ENCODE results near the gene PCSK4. TPM values are rescaled to one million over a fixed set of nuclear protein-coding genes. Genes with fewer than 3 reads are reported as not detected.

Gene PCSK4
- polyA plus RNA-seq, 1 donor (not counting 4 experiments of a cell fraction or from before 2014, with no cell fraction given), result 0.25 TPM

DNA sequence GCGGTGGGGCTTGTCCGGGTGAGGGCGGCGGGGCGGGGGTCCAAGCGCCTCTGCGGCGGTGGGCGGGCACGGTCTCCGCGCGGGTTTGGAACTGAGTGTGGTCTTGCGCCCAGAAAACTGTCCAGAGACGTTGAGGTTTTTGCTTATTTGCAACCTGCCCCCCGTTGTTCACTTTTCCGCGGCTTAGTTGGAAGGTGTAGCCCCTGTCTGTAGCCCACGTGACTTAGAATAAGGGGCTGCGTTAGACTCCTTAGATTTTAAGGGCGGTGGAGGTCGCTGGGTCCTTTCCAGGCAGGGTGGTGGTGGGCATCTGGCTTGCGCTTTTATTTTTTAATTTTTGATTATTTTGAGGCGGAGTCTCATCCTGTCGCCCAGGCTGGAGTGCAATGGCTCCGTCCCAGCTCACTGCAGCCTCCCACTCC, 51.2 kb downstream of the PCSK4 start:
- Histone ChIP-seq H3K4me1 (ENCODE audit: control insufficient read depth, extremely low read depth, insufficient read depth, low read length) (peaks cover 15% of the 10 kb centered on the region), H3K9ac (ENCODE audit: control insufficient read depth, extremely low read depth, insufficient read depth, low read length) (peak overlapping the region; percentile 94), H3K4me2 (ENCODE audit: control insufficient read depth, extremely low read depth, insufficient read depth, low read depth, low read length) (peak overlapping the region; percentile 87), H3K4me3 (ENCODE audit: control insufficient read depth in 2 of 3, extremely low read depth in 1 of 3, insufficient read depth in 2 of 3, low read depth in 1 of 3, low read length in 3 of 3) (peak overlapping the region; percentile 73 to 96 (median 88)), H3K79me2 (ENCODE audit: control insufficient read depth, insufficient read depth, low read length) (peaks cover 38% of the 10 kb centered on the region), H3K36me3 (ENCODE audit: control insufficient read depth in 2 of 2, extremely low read depth in 1 of 2, insufficient read depth in 2 of 2, low read length in 2 of 2) (peaks cover 34 to 38% of the 10 kb centered on the region in 2 experiments), H3K9me3 (ENCODE audit: control insufficient read depth, low read depth, low read length) (no peaks in the 10 kb centered on the region), H2AFZ (ENCODE audit: control insufficient read depth, low read length) (no peak overlapping the region), H3K27ac (ENCODE audit: control insufficient read depth, insufficient read depth, low read length) (peak overlapping the region; percentile 88), H4K20me1 (ENCODE audit: control insufficient read depth, extremely low read depth, insufficient read depth, low read length) (peaks cover 24% of the 10 kb centered on the region), H3K27me3 (ENCODE audit: control insufficient read depth, extremely low read depth, insufficient read depth, low read length) (no peaks in the 10 kb centered on the region), H3K9me1 (ENCODE audit: control insufficient read depth, extremely low read depth, insufficient read depth, low read length) (no peaks in the 10 kb centered on the region)
- DNase-seq (ENCODE audit: low read depth, low spot score), result no peak
- TF ChIP-seq, protein P1, sequence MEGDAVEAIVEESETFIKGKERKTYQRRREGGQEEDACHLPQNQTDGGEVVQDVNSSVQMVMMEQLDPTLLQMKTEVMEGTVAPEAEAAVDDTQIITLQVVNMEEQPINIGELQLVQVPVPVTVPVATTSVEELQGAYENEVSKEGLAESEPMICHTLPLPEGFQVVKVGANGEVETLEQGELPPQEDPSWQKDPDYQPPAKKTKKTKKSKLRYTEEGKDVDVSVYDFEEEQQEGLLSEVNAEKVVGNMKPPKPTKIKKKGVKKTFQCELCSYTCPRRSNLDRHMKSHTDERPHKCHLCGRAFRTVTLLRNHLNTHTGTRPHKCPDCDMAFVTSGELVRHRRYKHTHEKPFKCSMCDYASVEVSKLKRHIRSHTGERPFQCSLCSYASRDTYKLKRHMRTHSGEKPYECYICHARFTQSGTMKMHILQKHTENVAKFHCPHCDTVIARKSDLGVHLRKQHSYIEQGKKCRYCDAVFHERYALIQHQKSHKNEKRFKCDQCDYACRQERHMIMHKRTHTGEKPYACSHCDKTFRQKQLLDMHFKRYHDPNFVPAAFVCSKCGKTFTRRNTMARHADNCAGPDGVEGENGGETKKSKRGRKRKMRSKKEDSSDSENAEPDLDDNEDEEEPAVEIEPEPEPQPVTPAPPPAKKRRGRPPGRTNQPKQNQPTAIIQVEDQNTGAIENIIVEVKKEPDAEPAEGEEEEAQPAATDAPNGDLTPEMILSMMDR (optimal IDR thresholded peaks at IDR 0.05 in 1 of 3, IDR thresholded peaks at IDR 0.05 in 1 of 3, conservative IDR thresholded peaks at IDR 0.05 in 1 of 3; ENCODE audit: extremely low read depth in 1 of 3, insufficient read depth in 2 of 3, low read length in 3 of 3), result no peak
- TF ChIP-seq EZH2 (IDR thresholded peaks at IDR 0.05; ENCODE audit: low read length), result no peak
- dilution Hi-C loops (cut with MboI; ENCODE audit: extremely low pct_ligation_motif_present, low sequenced_read_pairs), result no loop called here
- FAIRE-seq, result no peak

GRCh38 chr19:1438035-1438932, 51.9 kb downstream of the PCSK4 start, which contains the start of gene RPS15:
Gene RPS15 (plus strand): TSS chr19:1438396. CDS start chr19:1438426, 30 bp downstream.
- H3K4me3 ChIP-seq (ENCODE audit: control insufficient read depth in 2 of 3, extremely low read depth in 1 of 3, insufficient read depth in 2 of 3, low read depth in 1 of 3, low read length in 3 of 3), result peak within 1 kb of the TSS; percentile 73 to 96 (median 88)
- FAIRE-seq, result no peak
- H2AFZ ChIP-seq (ENCODE audit: control insufficient read depth, low read length), result no peak within 1 kb of the TSS
- peaks cover 12% of the 10 kb centered on the region for H3K4me1 ChIP-seq (ENCODE audit: control insufficient read depth, extremely low read depth, insufficient read depth, low read length)
- no peaks in the 10 kb centered on the region for H3K9me1 ChIP-seq (ENCODE audit: control insufficient read depth, extremely low read depth, insufficient read depth, low read length)
- dilution Hi-C loops (cut with MboI; ENCODE audit: extremely low pct_ligation_motif_present, low sequenced_read_pairs), result no loop called here
- no peaks in the 10 kb centered on the region for H3K9me3 ChIP-seq (ENCODE audit: control insufficient read depth, low read depth, low read length)
- H3K4me2 ChIP-seq (ENCODE audit: control insufficient read depth, extremely low read depth, insufficient read depth, low read depth, low read length), result peak within 1 kb of the TSS; percentile 87
- H3K27ac ChIP-seq (ENCODE audit: control insufficient read depth, insufficient read depth, low read length), result peak within 1 kb of the TSS; percentile 88
- peak within 1 kb of the TSS; percentile 94 for H3K9ac ChIP-seq (ENCODE audit: control insufficient read depth, extremely low read depth, insufficient read depth, low read length)
- peaks cover 39 to 41% of the 10 kb centered on the region in 2 experiments for H3K36me3 ChIP-seq (ENCODE audit: control insufficient read depth in 2 of 2, extremely low read depth in 1 of 2, insufficient read depth in 2 of 2, low read length in 2 of 2)
- peaks cover 40% of the 10 kb centered on the region for H3K79me2 ChIP-seq (ENCODE audit: control insufficient read depth, insufficient read depth, low read length)
- no peaks in the 10 kb centered on the region for H3K27me3 ChIP-seq (ENCODE audit: control insufficient read depth, extremely low read depth, insufficient read depth, low read length)
- H4K20me1 ChIP-seq (ENCODE audit: control insufficient read depth, extremely low read depth, insufficient read depth, low read length), result peaks cover 22% of the 10 kb centered on the region
- TF ChIP-seq, protein P1 (optimal IDR thresholded peaks at IDR 0.05 in 1 of 3, IDR thresholded peaks at IDR 0.05 in 1 of 3, conservative IDR thresholded peaks at IDR 0.05 in 1 of 3; ENCODE audit: extremely low read depth in 1 of 3, insufficient read depth in 2 of 3, low read length in 3 of 3), result peak; percentile 81 to 98 (median 98)
- no peak for TF ChIP-seq EZH2 (IDR thresholded peaks at IDR 0.05; ENCODE audit: low read length)
- peak; percentile 90 for DNase-seq (ENCODE audit: low read depth, low spot score)
